ENCODE measurements around the gene SEC16B. TPM values are rescaled to one million over a fixed set of nuclear protein-coding genes. Genes with fewer than 3 reads are reported as not detected.
A peak's percentile ranks its signal among the peaks of the same experiment; 100 is the strongest.

Gene SEC16B
- polyA plus RNA-seq, 3 donors, result 3.4 to 4.5 (median 4.4) TPM

- DNase-seq (ENCODE audit: extremely low read depth in 1 of 11, low read depth in 9 of 11, low spot score in 4 of 11), result peak in 10 of 11 donors; percentile 41 to 77 (median 62)
Observed at GRCh38 chr1:177948336-177948972, 21.4 kb downstream of the SEC16B start.

GRCh38 chr1:177947623-177948022 is 22.2 kb downstream of the SEC16B start:
- DNase-seq (ENCODE audit: extremely low read depth in 1 of 11, low read depth in 9 of 11, low spot score in 4 of 11), result no peak

- DNase-seq (ENCODE audit: extremely low read depth in 1 of 11, low read depth in 9 of 11, low spot score in 4 of 11), result peak in 10 of 11 donors; percentile 39 to 62 (median 48)
Observed at GRCh38 chr1:177945943-177946650, 23.8 kb downstream of the SEC16B start.

GRCh38 chr1:177944016-177944949 is 25.6 kb downstream of the SEC16B start:
- DNase-seq (ENCODE audit: extremely low read depth in 1 of 11, low read depth in 9 of 11, low spot score in 4 of 11), result peak; percentile 42 to 78 (median 60)

- no peak for DNase-seq (ENCODE audit: extremely low read depth in 1 of 11, low read depth in 9 of 11, low spot score in 4 of 11)
Observed at GRCh38 chr1:177941976-177942375, 27.9 kb downstream of the SEC16B start.

GRCh38 chr1:177940682-177941081 is 29.2 kb downstream of the SEC16B start:
- no peak for DNase-seq (ENCODE audit: extremely low read depth in 1 of 11, low read depth in 9 of 11, low spot score in 4 of 11)

- no peak for DNase-seq (ENCODE audit: extremely low read depth in 1 of 11, low read depth in 9 of 11, low spot score in 4 of 11)
Observed at GRCh38 chr1:177937931-177938330, 31.9 kb downstream of the SEC16B start.

GRCh38 chr1:177937174-177937770 is 32.6 kb downstream of the SEC16B start:
- DNase-seq (ENCODE audit: extremely low read depth in 1 of 11, low read depth in 9 of 11, low spot score in 4 of 11), result no peak

- no peak for DNase-seq (ENCODE audit: extremely low read depth in 1 of 11, low read depth in 9 of 11, low spot score in 4 of 11)
Observed at GRCh38 chr1:177935638-177936415, 34.0 kb downstream of the SEC16B start.

- no peak for DNase-seq (ENCODE audit: extremely low read depth in 1 of 11, low read depth in 9 of 11, low spot score in 4 of 11)
Observed at GRCh38 chr1:177934927-177935326, 34.9 kb downstream of the SEC16B start.

GRCh38 chr1:177934461-177934860 is 35.4 kb downstream of the SEC16B start:
- no peak for DNase-seq (ENCODE audit: extremely low read depth in 1 of 11, low read depth in 9 of 11, low spot score in 4 of 11)

GRCh38 chr1:177933881-177934280 is 36.0 kb downstream of the SEC16B start:
- DNase-seq (ENCODE audit: extremely low read depth in 1 of 11, low read depth in 9 of 11, low spot score in 4 of 11), result no peak

GRCh38 chr1:177932123-177932522 is 37.7 kb downstream of the SEC16B start:
- DNase-seq (ENCODE audit: extremely low read depth in 1 of 11, low read depth in 9 of 11, low spot score in 4 of 11), result no peak

- no peak for DNase-seq (ENCODE audit: extremely low read depth in 1 of 11, low read depth in 9 of 11, low spot score in 4 of 11)
Observed at GRCh38 chr1:177928952-177929351, 40.9 kb downstream of the SEC16B start.

- DNase-seq (ENCODE audit: extremely low read depth in 1 of 11, low read depth in 9 of 11, low spot score in 4 of 11), result no peak
Observed at GRCh38 chr1:177928194-177928593, 41.7 kb downstream of the SEC16B start.

GRCh38 chr1:177927021-177927596 is 42.7 kb downstream of the SEC16B start:
- no peak for DNase-seq (ENCODE audit: extremely low read depth in 1 of 11, low read depth in 9 of 11, low spot score in 4 of 11)

- no peak for DNase-seq (ENCODE audit: extremely low read depth in 1 of 11, low read depth in 9 of 11, low spot score in 4 of 11)
Observed at GRCh38 chr1:177926201-177926600, 43.7 kb downstream of the SEC16B start.

GRCh38 chr1:177925006-177925405 is 44.9 kb downstream of the SEC16B start:
- no peak for DNase-seq (ENCODE audit: extremely low read depth in 1 of 11, low read depth in 9 of 11, low spot score in 4 of 11)
